ENCODE data around the gene GPS1.
A peak's percentile ranks its signal among the peaks of the same experiment; 100 is the strongest.

Gene GPS1

DNA sequence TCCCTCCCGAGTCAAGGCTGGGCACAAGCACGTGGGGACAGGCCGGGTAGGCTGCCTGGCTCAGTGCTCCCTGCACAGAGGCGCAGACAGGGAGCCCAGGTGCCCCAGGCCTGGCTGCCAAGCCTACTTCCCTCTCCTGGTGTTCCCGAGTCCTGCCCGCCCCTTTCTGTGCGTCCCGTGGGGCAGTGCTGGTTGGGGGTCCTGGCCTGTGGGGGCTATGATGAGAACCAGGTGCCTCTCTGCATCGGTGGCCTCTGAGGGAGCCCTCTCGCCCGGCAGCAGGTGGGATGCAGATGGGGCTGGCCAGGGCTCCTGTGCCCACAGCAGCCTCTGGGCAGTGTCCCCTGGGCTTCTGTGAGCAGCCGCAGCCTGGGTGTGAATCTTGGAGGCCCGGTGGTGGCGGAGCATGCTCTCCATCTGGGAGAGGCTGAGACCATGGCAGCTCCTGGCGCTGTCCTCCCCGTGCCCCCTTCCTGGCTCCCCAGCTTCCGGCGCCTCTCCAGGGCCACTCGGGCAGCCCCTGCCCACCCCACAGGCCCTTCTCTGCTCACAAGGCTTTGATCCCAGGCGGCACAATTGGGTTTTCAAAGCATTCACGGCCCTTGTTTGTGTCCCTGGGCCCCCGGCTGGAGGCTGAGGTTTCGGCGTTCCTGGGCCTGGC, 36.3 kb upstream of the GPS1 start:
- no peak for DNase-seq

DNA sequence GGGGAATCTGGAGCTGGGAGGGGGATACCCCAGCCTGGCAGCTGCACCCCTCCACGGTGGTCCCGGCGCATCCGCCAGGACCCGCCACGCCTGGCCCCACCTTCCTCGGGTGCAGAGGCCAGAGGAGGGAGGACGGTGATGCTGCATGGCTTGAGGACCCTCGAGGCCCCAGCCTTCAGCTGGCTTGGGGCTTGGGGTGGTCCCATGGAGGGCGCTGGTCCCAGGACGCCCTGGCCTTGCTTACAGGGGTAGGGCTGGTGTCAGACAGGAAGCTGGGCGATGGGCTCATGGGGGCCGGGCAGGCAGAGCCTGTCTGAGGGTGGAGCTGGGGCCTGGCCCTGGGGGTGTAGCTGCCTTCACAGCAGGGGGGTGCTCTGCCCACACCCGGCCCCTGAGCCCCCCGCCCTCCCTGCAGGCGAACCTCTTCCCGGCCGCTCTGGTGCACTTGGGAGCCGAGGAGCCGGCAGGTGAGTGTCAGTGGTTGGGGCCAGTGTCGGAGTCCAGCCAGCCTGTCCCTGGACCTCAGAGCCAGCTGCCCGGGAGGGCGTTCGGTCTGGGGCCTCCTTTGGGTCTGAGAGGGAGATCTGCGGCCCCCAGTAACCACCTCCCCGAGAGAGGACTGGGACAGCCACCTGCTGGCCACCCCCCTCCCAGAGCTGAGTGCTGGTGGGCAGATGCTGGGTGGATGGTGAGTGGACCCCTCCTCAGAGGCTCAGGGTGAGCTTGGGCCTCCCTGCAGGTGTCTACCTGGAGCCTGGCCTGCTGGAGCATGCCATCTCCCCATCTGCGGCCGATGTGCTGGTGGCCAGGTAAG, 35.4 kb upstream of the GPS1 start:
- DNase-seq = no peak

DNA sequence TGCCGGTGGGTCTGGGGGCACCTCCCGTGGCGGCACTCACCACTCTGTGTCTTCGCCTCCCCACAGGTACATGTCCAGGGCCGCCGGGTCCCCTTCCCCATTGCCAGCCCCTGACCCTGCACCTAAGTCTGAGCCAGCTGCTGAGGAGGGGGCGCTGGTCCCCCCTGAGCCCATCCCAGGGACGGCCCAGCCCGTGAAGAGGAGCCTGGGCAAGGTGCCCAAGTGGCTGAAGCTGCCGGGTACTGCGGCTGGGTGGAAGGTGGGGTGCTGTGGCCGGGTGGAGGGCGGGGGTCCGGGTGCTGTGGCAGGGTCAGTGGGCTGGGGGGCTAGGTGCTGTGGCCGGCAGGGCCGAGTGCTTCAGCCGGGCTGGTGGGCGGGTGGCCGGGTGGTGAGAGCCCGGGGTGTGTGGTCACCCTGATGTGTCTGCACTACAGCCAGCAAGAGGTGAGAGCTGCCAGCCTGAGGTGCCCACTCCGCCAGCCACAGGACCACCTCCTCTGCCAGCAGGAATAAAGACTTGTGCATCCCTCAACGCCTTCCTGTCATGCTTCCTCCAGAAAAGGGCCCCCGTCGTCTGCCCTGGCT, 34.7 kb upstream of the GPS1 start:
- DNase-seq = no peak

DNA sequence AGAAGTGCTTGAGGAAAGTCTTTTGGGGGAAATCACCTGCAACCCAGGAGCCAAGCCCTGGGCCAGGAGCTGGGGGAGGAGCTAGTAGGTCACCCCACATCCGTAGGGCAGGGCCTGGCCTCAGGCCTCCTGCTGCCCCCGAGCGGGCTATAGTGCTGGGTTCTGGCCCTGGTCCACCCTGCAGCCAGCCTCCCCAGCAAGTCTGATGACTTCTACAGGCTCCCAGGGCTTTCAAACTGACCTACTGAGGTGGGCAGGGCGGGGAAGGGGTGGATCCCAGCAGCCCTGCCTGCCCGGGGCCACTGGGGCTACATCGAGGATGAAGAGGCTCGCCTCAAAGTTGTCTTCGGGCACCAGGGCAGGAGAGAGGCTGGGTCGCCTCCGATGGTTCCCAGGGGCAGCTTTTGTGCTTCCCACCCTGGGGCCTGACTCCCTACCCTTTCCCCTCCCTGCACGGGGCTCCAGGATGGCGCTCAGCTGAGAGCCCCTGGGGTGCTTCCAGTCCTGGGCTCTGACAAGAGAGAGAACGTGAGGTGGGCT, 34.0 kb upstream of the GPS1 start:
- DNase-seq = no peak

DNA sequence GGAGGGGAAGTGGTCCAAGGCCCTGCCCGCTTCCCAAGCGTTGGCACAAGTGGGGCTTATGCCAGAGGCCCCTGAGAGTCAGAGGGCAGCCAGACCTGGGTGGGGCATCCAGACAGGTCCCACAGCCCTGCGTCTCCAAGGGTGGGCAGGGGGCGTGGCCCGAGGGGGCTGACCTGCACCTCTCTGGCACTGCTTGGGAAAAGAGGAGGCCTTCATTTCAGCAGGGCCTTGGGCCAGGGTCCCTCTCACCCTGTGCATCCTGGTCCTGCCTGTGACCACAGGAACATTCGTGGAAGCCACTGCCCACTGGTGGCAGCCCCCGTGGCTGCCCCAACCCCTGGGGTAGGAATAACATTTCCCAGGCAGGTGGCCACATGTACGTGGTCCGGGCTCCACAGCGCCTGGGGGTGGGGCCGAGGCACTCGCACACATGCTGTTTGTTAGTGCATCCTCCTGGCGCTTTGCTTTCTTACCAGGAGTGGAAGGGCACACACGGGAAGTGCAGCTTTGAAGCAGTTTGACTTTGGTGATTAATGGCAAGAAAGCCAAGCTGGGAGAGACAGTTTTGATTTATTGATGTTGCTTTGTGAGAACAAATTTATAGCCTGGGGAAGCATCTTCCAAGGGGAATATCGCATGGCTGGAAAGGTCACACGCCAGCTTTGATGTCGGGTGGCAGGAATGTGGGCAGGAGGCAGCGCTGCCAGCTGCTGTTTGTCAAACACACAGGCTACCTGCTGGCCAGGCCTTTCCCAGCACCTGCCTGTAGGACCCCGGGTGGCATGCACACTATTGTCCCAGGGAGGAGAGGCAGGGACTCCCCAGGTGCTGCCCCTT, 33.3 kb upstream of the GPS1 start:
- DNase-seq = no peak

DNA sequence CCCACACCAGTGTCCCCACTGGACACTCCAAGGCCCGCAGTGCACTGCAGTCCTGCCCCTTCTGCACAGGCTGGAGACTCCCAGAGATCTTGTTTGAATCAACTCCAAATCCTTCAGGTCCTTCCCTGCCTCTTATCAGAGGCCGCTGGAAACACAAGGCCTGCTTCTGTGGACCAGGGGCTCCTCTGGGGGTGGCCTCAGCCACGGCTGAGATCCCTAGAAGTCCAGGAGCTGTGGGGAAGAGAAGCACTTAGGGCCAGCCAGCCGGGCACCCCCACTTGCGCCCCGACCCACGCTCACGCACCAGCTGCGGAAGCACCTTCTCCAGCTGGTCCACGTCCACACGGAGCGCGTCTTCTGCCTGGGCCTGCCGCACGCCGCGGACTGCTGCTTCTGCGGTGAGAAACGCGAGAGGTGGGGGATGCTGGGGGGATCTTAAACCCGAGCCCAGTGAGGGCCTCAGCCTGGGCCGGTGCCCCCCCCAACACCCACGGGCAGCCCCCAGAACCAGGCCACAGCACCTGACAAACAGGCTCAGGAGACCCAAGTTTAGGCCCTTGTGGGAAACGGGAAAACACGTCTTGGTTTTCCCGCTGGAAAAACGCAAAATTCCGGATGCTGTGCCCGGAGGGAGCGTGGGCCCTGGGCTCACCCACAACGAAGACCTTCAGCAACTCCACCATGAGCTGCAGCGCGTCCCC, 32.6 kb upstream of the GPS1 start:
- no peak for DNase-seq

DNA sequence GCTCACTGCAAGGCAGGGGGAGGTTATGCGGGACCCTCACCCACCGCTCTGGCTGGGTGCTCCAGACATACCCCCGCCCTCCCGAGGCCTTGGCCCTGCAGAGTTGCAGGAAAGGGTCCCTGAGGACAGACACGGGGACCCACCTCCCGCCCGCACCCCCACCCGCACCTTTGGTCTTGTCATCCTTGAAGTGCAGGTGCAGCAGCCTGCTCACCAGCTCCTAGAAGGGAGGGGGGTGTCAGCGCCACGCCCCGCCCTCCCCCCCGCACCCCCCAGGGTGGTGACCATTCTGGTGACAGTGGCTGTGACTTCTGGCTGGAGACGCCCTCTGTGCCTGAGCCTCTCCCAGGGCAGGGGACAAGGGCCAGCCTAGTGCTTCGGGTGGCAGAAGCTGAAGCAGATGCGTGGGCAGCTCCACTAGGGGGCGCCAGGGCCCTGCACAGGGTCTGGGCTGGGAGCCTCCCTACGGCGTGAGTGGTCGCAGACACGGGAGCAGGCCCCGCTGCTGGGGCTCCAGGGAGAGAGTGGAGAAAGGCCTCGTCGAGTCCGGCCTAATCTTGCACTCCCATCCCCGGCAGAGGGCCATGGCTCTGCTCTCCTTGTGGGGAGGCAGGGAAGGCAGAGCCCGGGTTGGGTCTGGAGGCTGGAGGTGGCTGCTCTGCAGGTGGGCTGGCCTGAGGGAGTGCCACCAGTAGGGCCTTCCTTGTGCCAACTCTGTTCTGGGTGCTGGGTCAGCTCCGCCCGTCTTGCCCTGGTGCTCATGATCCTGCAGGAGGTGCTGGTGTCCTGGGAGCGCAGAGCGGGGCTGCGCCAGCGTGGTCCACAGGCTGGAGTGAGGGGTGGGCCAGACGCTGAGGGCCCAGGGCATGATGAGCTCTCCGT, 31.8 kb upstream of the GPS1 start:
- DNase-seq = peak; percentile 49 to 70

DNA sequence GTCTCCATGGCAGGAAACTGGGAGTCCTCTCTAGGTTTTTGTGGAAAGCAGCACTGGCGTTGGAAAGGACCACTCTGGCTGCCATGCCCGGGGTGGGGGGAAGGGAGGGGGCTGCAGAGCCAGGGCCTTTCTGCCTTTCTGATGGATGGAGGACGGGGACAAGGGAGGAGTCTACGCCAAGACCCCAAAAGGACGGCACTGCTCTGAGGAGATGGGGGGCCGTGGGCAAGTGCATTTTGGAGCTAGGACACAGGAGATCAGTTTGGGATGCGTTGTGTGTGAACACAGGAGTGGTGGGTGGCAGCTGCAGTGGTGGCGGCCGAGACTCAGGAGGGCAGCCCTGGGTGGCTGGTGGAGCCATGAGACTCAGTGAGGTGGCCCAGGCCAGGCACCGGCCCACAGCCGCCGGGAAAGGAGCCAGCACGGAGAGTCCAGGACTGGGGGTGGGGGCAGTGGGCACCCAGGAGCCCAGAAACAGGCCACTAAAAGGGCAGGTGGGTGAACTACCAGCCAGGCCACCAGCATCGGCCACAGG, 31.1 kb upstream of the GPS1 start:
- DNase-seq = no peak

DNA sequence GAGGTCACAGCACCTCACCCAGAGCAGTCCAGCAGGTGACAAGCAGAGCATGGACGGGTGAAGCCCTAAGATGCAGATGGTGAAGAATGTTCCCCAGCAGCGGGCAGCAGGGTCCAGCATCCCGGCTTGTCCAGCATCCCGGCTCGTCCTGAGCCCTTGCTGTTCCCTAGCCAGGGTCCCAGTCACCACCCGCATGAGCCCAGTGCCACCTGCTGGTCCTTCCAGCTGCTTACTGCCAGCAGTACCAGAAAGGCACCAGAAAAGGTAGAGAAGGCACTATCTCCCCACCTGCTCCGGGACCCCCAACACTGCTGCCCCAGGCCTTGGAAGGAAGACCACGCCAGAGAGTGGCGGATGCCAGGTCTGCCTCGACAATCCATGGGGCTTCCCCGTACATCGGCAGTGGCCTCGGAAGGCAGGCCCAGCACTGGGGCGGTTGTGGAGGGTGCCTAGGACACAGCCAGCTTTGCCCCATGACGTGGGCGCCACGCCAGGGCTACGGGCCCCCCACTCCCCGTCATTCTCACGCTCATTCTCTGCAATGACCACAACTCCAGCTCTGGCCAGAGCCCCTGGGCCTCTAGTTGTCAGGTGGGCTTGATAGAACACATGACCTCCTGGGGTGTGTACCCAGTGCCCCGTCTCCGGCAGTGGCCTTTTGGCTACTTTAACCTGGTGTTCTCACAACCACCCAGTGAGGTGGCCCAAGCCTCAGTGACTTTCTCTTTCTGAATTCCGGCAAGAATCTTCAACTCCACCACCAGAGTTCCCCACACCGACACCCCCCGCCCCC, 30.4 kb upstream of the GPS1 start:
- peak; percentile 41 to 58 for DNase-seq

DNA sequence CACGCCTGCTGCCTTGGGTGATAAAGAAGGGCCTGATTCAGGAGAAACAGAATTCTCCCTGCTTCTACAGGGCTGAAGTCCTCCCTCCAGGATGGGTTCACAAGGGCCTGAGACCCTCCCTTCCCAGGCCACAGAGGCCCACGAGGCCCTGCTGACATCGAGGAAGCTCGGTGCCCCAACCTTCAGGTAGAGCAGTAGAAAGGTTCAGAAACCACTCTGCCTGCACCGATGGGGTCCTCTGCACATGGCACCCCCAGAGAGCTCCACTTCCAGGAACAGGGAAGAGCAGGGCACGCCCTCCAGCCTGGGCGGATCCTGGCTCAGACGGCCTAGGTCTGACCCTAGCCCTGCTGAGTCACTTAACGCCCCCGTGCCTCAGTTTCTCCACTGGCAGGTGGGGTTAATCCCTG, 29.8 kb upstream of the GPS1 start:
- DNase-seq = no peak

DNA sequence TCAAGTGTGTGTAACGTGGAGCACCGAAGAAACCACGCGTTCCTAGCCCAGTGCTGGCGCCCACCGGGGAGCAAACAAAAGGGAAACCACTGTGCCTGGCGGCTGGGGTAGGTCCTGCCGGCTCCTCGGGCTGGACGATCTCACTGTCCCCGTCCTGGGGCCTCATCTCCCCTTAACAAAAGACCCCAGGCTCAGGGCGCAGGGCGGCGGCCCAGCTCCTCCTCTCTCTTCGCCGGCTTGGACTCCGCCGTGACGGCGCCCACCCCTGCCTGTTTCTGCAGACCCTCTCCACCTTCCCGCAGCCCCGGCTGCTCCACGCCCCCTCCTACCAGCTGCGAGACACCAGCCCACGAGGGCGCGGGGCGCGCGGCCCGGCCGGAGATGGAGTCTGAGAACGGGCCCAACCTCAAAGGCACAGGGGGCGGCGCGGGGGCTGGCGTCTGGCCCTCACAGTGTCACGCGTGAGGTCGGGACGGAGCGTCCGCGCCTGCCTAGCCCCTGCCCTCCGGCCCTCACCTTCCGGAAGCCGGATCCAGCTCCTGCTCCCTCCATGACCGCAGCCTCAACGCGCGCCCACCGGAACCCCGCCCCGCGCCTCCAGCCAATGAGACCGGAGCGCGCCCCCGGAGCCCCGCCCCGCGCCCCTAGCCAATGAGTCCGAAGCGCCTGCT, 29.3 kb upstream of the GPS1 start, which contains the start of gene CENPX:
Gene CENPX, minus strand, starts transcription at position 569 of the 671 bp plus-strand sequence. Its CDS starts 17 bp downstream, at position 552.
- no peak for DNase-seq

DNA sequence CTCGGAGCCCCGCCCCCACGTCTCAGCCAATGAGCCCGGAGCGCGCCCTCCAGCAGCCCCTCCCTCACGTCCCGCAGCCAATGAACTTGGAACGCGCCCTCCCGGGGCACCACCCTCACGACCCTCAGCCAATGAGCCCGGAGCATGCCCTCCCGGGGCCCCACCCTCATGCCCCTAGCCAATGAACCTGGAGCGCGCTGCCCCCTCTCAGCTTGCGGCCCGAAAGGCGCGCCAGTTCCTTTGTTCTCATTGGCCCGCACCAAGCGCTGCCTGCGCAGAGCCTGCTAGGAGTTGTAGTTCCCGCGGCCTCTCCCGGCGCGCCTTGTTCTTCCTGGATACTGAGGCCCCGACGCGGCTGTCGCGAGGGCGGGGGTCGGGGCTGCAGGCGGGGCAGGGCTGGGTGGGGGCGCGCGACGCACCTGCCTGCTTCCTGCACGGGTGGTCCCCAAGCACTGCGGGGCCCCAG, 28.7 kb upstream of the GPS1 start, which contains the start of gene LRRC45:
Gene LRRC45, plus strand, starts transcription at position 325 of the 466 bp plus-strand sequence. CDS start 339 bp downstream, outside the sequence.
- peak; percentile 100 for DNase-seq

DNA sequence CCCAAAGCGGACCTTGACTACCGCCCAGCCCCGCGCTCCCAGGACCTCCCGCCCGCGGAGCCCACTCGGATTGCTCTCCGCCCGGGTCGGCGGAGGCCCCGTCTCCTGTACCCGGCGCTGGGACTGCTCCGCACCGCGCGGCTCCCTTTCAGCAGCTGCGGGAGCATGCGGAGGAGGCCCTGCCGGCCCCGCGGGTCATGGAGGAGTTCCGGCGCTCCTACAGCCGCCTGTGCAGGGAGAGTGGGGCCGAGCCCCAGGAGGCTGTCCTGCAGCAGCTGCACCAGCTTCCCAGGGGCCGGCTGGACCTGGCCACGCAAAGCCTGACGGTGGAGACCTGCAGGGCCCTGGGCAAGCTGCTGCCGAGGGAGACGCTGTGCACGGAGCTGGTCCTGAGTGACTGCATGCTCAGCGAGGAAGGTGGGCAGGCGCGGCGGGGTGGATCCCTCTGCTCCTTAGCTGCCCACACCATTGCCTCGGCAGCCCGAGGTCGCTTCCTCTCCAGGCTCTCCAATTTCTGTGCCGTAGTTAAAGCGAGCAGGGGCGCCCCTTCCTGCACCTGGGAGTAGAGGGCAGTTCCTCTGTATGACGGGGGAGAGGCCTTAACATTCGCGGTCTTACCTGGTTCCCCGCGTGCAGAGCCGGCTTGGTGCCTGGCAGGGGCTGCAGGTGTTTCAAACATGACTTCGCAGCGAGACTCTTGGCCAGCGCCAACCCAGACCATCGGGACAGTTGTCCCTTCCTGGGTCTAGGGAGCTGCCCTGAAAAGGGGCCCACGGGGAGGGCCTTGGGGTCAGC, 28.1 kb upstream of the GPS1 start:
- no peak for DNase-seq

DNA sequence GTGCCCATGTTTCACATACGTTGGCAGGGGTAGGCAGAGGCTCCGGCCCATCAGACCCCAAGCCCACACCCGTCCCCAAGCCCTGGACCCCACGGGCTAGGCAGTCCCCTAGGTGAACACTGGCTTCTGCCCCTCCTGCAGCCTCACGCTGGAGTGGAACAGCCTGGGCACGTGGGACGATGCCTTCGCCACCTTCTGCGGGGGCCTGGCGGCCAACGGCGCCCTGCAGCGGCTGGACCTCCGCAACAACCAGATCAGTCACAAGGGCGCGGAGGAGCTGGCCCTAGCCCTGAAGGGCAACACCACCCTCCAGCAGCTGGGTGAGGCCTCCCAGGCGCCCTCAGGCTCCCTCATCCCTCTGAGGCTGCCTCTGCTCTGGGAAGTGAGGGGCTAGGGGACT, 26.8 kb upstream of the GPS1 start:
- no peak for DNase-seq

DNA sequence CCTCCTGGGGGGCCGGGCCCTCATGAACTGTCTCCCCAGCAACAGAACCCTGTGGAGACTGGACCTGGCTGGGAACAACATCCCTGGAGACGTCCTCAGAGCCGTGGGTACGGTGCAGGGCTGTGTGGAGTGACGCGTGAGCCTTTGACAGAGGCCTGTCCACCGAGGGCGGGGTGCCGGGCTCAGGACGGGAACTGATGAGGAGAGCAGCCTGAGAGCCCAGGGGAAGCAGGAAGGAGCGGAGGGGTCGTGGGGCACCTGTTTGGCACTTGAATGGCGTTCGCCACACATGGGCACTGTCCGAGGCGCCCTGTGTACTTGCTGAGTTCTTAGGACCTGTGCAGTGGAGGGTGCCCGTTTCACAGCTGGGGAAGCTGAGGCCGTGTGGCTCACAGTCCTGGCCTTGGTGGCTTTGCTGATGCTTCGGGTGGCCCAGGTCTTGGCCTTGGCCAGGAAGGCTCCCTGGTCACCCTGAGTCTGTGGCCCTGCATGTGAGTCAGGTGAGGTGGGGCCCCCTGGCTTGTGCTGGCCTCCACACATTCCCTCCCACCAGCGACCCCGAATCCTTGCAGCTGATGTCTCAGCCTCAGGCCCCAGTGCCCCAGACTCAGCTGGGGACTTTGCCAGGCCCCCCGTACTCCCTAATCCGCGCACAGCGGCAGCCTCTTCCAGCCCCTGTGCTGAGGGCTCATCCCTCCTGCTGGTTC, 26.1 kb upstream of the GPS1 start:
- DNase-seq = no peak

DNA sequence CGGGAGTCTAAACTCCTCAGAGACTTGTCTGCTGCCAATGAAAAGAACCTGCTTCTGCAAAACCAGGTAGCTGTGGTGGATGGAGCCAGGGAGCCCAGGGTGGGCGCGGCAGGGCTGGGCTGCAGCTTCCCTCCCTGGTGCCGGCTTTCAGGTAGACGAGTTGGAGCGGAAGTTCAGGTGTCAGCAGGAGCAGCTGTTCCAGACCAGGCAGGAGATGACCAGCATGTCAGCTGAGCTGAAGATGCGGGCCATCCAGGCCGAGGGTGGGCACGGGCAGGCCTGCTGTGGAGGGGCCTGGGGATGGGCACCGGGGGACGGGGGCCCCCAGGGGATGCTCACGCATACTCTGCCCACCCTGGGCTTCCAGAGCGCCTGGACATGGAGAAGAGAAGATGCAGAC, 23.5 kb upstream of the GPS1 start:
- no peak for DNase-seq

DNA sequence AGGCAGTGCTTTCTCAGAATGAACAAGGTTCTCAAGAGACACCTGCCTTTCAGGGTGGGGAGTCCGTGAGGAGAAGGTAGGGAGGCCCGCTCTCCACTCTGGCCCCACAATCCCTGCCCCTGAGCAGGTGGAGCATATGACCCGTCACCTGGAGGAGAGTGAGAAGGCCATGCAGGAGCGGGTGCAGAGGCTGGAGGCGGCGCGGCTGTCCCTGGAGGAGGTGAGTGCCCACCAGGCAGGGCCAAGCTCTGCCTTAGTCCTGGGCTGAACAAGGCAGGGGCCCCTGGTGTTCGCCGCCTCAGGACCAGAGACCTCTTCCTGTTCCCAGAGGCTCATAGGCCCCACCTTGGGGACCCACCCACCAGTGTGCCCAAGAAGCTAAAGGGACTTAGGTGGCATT, 22.7 kb upstream of the GPS1 start:
- no peak for DNase-seq

DNA sequence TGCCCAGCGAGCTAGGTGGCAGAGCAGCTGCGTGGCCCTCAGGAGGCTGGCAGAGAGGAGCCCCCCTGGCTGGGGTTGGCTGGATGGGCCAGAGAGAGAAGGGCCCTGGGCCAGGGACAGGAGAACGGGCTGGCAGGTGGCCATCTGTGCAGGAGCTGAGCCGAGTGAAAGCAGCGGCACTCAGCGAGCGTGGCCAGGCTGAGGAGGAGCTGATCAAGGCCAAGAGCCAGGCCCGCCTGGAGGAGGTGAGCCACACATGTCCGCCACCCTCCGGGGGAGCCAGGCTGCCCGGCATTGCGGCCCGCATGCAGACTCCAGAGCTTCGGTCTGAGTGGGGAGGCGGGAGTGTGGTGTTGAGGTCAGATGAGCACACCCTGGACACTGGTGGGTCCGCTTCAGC, 22.3 kb upstream of the GPS1 start:
- no peak for DNase-seq

All from stimulated activated CD4-positive, alpha-beta T cell treated with anti-CD3 and anti-CD28 coated beads, Interleukin-4, amount 100 ng/mL, for 4 hours (primary cell).